Suppressor macrophage (primary cell): ENCODE results near the gene GHR.

Experiments used
- DNase-seq, 4 experiments: peaks; one replicate each; pipeline ENCODE4 v3.0.0-alpha.2; 2020 to 2022
- total RNA-seq, 17 experiments: gene quantifications; one replicate each; lab custom pipeline; 2026; ENCODE audit warnings: mixed read lengths in 6 of 17, inconsistent platforms in 3 of 17; lab: John Stamatoyannopoulos, UW

The GHR gene
- 0 to 3.5 (median 0) reads per million in 17 experiments for total RNA-seq

DNA sequence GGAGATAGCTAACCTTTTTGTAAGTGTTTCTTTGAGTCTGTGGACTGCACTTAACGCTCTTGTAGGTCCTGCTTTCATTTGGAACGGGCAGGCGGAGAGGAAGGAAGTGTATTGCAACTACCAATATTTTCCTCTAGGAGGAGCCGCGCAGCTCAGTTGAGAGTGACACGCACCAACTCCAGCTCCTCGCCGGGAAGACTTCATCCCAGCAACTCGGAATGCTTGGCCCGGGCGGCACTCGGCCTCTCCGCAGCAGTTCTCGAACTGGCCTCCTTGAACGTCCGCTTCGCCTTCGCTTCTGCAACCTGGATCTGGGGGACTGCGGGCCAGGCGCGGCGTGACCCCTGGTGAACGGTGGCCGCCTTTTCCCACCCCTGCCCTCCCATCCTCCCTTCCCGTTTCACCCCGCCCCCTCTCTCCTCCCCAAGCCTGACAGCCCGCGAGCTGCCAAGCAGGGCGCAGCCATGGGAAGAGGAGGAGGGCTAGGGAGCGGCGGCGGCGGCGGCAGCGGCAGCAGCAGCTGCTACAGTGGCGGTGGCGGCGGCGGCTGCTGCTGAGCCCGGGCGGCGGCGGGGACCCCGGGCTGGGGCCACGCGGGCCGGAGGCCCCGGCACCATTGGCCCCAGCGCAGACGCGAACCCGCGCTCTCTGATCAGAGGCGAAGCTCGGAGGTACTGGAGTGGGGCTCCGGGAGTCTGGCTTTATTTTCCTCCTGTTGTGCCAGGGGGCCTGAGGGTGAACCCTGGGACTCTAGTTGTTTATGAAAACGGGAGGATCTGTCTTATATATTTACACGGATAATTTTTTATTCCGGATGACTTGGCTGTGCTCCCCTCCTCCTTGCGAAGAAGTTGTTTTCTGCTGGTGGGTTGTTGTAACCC, at the start of gene GHR:
Gene GHR, plus strand, starts transcription at position 155 of the 881 bp plus-strand sequence. CDS start 142,436 bp downstream, outside the sequence.
- DNase-seq, result peak; percentile 66 to 81 (median 76)

DNA sequence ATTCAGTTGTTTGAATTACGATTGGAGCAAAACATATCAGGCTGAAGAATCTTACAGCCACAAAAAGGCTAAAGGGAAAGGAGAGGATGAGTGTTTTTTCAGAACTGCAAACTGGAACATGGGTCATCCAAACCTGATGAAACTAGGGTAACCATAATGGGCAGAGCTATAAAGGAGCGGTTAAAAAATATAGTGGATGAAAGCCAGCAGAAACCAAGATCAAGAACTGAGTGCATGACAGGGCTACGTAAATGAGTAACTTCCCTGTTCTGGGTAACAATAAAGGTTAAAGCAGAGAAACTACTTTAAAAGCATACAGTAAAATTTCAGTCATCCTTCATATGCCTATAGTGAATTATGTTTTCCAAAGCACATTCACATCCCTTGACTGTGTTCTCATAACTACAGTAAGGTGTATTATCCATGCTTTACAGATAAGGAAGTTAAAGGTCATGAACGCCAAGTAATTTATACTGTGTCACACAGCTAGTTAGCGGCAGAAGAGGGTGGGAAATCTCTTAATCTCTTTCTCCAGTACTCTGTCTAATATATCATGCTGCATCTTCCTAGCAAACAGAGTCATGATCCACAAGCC, 48.5 kb upstream of the GHR start:
- DNase-seq, result no peak

DNA sequence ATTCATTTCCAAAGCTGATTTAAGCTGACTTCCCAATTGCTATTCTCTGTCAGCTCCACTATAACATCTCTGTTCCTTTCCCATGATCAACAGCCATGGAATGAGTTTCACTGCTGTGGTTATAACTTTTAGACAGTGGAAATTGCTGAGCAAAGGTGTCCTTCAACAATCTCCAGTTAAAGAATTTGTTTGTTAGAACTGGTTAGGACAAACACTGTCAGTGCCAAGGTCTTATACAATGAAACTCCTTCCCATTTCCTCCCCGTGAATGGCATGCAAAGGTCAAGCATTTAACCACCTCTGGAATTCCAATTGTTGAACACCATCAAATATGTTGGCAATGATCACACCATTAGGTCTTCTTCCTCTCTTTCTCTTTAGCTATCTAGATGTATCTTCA, 45.7 kb upstream of the GHR start:
- DNase-seq, result no peak

DNA sequence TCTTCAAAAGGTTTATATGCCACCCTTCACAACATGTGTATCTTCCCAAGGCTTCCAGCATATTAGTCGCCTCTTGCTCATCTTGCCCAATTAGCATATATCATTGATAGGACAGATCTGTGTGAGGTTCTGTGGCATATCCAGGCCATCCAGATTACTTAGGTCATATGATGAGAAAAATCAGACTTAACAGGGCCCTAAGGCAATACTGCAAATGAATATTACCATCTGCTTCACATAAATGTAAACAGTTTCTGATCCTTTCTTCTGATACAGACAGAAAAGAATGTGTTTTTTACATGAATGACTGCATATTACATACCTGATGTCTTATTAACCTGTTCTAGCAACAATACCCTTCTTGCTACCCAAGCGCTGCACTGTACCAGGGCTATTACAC, 41.3 kb upstream of the GHR start:
- no peak for DNase-seq

DNA sequence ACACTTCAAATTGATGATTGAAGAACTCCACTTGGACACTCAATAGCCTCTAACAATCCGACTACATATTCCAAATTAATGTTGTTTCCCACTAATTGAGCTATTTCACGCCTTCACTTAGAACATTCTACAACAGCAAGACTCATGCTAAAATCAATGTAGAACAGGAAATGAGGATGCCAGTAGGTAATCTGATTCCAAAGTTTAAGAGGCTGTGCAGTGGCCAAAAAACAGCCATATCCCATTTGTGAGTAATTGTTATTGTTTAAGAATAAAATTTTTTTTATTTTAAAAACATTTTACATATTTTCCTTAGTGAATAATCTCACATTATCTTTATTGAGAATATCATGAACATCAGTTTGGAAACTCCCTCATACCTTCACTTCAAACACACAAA, 35.7 kb upstream of the GHR start:
- no peak for DNase-seq

DNA sequence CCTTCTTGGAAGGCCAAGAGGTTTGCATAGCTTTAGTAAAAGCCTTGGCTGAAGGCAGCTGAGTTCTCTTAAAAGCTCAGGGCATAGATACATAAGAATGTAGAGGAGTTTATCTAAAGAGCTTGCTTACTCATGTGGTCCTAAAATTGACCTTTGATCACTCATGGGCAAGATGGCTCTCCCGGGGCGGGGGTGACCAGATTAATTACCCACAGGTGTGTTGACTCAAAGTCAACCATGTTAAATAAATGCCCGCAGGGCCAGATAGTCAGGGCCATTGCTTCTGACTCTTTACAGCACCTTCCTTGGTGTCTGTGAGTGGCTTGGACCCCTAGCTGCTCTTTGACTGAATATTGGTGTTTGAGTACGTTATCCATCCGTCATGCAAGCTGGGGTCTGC, 33.1 kb upstream of the GHR start:
- DNase-seq, result no peak

DNA sequence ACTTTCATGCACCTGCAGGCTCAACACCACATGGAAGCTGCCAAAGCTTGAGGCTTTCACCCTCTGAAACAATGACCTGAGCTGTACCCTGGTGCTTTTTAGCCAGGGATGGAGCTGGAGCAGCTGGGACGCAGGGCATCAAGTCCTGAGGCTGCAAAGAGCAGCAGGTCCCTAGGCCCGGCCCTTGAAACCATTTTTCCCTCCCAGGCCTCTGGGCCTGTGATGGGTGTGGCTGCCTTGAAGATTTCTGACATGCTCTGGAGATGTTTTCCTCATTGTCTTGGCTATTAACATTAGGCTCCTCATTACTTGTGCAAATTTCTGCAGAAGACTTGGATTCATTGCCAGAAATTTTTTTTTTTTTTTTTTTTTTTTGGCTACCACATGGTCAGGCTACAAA, 30.3 kb upstream of the GHR start:
- DNase-seq, result no peak

DNA sequence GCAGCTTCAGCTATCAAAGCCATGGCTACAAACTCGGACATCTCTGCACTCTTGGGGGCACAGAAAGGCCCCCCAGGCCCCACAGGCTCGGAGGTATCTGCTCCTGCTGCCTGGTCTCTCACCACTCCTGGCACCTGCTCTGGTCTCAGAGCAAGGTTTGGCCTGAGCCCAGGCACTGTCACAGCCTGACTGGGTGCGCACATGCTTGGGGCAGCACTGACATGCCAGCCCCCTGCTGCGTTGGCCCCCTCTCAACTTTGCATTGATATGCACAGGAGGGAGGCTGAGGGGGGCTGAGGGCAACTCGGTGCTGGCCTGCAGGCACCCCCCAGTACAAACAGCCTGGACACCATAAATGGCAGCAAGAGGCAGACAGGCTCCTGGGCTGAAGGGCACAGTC, 27.1 kb upstream of the GHR start:
- DNase-seq, result no peak

DNA sequence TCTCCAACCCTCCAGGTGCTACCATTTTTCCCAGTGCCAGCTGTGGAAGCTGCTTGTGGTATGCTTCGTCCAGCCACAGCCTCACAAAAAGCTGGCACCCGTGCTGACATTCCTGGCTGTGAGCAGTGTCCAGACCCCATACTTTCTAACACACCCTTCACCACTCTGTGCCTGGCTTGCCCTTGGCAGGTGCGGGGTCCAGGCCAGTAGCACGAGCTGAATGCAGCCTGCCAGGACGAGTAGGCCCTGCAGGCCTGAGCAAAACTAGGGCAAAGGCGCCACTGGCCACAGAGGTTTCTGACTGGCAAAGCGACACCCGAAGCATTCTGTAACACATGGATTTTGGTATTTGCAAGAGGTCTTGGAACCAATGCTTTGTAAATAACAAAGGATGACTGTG, 26.0 kb upstream of the GHR start:
- no peak for DNase-seq

DNA sequence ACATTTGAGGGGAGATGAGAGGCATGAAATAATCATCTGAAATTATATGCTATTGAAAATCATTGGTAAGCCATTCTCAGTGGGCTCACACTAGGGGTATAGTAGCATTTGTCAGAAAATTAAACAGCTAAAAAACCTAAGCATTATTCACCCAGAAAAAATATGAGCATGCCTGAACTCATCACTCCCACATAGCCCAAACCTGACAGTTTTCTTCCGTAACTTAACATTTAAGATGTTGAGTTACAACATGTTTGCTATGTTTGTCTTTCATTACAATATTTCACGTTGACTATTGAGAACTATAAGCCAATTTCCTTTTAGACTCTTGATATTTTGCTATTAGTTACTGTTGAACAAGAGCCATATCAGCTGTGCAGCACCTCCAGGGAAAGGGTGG, 23.5 kb upstream of the GHR start:
- no peak for DNase-seq

DNA sequence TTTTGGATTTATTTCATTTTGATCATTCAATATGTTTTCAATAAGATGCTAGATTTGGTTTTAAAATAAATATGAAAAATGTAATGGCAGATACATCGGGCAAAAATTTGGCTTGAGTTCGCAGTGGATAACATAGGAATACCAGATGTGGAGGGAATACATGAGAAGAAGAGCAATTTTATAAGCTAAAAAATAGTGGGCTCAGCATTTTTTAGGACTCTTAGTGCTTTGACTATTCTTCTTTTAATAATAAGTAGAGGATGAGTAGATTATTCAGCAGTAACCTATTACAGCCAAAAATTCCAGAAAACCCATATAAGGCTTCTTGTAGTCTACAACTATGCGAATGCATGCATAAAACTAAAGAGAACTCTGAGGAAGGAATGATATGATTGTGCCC, 22.8 kb upstream of the GHR start:
- no peak for DNase-seq

DNA sequence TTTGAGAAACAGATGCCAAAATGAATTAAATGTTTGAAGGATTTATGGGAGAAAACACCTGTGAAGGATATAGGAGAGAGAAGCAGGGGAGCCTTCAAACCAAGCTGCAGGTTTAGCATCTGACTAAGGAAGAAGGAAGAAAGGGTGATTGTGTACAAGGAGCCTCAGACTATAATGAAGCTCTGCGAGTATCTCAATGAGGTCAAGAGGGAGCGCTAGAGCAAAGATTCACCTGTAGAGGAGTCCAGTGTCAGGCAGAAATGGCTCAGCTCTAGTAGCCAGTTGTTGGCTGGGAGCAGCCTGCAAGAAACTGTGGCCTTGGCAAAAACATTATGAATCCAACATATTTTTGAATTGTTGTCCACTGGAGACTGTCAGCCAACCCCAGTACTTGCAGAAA, 20.0 kb upstream of the GHR start:
- no peak for DNase-seq

DNA sequence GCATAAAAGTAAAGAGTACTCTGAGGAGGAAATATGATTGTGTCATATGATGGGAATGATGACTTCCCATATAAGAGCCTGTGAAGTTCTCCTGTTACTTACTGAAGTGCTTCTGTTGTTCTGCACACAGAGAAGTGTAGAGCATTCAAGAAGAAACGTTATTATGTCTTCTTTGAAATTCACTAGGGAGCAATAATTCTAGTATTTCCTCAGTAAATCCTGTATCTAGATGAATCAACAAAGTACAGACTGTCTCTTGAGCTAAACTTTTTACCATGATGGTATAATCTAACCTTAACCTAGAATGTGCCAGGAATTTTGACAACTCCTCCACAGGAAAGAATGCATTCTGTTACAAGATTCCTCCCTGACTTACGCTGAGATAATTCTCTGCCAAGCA, 18.9 kb upstream of the GHR start:
- DNase-seq, result no peak

DNA sequence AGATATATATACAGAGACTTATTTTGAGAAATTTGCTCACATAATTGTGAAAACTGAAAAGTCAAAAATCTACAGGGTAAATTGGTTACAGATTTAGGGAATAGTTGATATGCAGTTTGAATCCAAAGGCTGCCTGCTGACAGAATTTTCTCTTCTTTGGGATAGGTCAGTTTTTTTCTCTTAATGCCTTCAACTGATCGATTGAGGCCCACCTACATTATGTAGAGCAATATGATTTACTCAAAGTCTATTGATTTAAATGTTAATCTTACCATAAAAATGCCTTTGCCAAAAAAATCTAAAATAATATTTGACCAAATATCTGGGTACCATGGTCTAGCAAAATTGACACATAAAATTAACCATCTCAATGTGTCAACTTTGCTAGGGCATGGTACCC, 3.9 kb upstream of the GHR start:
- DNase-seq, result no peak

DNA sequence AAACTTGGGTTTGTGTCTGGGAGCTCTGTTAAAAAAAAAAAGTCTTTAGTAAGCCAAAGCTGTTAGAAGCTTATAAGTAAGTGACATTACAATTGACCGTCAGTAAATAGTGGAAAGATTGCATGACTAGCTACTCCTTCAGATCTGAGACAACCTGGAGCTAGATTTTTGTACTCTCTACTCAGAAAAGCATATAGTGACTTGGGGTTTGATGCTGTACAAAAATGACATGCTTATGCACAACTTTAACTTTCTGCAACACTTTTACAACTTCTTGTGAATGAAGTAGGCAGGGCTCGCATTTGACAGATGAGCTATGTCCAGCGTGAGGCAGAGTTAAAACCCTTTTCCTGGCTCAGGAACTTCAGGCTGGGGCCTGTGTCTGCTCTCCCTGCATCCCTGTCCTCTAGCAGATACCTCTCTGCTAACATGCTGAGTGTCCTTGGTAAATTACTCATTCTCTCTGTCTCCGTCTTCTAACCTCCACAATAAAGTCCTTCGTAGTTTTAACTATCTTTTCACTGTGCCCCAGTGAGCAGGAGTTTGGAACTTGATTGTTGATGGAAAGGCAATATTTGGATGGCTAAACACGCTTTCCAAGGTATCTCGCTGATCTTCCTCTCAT, 471 bp upstream of the GHR start:
- no peak for DNase-seq

DNA sequence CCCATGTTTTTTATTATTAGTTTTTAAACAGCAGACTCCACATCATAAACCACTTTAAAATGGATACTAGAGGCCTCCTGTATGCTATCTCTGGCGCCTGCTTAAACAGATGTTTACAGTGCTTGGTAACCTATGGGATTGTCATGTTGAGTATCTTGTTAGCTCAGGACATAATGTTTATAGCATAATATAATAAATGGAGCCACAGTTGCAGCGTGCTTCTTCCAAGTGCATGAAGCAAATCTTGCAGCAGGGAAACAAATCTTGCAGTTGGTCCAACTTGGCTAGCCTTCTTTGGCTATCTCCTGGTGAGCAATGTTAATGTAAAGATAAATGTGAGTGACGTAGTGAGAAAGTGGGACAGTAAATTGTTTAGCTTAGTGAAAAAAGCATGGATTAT, 2.8 kb downstream of the GHR start:
- DNase-seq, result no peak

DNA sequence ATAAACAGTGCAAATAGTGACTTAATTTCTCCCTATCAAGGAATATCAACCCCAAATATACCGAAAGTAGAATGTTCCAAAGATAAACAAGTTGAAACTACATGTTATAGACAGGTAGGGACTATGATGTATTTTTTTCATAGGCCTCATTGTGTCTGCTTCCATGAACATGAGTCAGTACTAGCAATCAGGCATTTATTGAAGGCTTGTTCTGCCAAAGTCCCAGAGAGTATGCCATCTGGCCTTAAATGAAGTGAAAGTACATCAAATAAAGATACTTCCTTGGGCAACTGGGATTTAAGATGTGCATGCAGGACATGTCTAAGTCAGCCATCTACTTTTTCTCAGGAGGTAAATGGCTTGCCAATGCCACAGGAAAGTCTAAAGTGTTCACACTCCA, 6.5 kb downstream of the GHR start:
- no peak for DNase-seq

DNA sequence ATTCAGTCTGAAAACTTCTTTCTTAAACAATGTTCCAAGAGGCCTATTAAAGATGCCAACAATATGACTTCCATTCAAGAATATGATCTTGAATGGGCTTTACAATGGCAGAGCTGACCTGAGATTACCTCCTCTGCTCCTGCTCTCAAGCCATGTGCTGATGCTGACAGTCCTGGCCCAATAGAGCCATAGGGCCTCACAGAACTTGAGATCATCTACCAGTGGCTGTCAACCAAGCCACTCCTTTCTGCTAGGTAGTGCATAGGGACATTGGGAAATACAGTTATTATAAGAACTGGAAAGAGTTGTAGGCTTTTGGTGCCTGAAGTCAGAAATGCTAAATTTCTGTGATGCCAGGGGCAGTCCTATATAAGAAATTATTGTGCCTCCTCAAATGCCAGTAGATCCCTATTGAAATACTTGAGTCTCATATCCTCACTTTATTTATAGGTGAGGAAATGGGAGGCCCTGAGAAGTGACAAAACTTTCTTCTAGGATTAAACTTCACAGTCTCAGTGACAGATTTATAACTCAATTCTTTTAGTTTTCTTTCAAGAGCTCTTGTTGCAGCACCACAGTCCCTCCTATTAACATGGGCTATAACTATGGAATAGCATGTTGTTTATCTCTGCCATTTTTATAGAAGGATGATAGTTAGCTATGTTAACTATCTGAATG, 10.9 kb downstream of the GHR start:
- no peak for DNase-seq

DNA sequence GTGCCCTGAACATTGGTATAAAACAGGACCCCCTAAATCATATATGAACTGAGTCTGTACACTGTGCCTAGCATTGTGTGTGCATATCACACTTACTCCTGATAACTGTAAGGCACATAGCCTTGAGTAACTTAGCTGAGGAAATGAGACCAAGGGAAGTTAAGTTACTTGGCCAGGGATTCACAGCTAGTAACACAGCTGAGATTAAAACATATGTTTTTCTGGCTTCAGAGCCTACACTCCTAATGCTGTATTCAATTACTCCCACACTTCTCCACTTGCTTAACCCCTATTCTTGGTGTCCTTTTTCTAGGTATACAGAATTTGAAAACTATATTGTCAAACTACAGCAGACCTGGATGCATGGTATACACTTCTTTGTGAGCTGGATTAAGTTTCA, 12.8 kb downstream of the GHR start:
- no peak for DNase-seq

DNA sequence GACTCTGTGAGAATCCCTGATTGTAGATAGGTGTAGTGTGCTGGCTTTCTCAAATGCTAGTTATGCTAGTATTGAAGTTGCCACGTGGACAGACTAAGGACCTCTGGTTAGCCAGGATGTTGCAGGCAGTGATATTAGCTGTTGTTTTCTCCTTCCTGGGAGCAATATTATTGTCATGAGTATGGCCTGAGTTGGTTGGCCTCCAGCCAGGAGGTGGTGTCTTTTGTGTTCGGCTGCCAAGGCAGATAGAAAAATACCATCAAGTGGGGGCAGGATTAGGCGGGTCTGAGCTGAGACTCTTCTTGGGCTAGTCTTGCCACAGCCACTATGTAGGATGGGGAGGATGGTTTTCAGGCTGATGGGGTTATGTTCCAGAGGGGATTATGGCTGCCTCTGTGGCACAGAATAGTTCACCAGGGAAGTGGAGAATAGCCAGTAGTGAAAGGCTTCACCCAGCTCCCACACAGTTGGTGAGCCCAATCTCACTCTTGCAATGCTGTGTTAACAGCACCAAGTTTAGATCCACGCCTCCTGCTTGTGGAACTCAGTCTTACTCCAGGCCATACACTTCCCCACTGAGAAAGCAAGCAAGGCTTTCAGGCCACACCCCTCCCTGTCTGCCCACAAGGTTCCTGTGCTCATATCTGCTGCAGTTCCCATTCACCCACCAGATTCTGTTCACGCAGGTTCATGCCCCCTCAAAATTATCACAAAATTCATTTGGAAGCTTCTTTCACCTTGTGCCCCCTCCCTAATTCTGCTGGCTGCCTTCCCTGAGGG, 31.2 kb downstream of the GHR start:
- no peak for DNase-seq

DNA sequence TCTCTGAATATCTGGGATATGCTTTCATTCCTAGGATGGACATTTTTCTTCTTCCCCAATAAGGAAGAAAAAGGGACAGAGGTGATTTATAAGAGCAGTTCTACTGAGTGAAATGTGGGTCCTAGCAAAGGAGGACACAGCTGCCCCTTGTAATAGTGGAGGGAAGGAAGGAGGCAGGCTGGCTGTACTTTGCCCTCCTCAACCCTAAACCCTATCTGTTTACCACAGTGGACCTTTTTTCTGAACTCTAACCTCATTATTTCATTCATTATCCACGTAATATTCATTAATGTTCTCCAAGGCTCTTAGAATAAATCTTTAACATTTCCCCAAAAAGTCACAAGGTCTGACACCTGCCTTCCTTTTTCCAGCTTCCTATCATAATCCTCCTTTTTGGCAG, 37.8 kb downstream of the GHR start:
- no peak for DNase-seq

DNA sequence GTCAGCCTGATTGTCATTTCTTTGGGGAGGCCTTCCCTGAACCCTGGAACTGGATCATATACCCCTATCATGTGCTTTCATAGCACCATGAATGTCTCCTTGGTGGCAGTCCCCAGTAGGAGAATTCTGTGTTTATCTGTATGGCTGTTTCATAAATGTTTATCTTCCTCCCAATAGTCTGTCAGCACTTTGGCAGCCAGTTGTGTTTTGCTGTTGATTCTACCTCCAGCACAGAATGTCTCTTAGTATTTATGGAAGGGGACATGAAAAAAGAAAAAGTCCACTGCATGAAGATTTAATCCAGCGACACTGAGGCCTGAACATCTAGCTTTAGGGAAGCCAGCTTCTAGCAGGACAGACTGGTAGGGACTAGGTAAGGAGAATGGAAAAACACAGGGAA, 38.3 kb downstream of the GHR start:
- no peak for DNase-seq

DNA sequence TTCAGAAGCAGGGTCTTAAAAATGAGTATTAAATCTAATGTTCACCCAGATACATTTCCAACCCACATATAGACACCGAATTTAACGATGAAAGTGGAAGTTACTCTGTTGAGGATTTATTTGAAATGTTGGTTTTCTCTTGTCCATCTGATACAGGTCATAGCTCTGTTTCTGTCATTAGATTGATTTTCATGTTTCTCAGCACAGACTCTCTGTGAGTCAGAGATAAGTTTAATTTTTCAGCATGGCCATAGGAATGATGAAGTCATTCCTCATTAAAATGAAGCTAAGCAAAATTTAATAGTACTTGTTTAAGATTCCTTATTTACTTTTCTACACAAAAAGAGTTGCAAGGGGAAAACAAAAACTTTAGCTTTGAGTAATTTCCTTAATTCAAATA, 38.8 kb downstream of the GHR start:
- DNase-seq, result no peak
